LNCaP clone FGC (cell line): ENCODE measurements around the gene HOXB4.

Experiments
- DNase-seq: peaks from one replicate; pipeline ENCODE4 v3.0.0-alpha.2; 2011; ENCODE audit warnings: low read depth
- H3K4me3 ChIP-seq: 2 replicates; pipeline ENCODE4 v1.5.1; 2011; ENCODE audit warnings: mild to moderate bottlenecking, low read depth, low read length, control low read depth
- TF ChIP-seq, protein P1 (sequence below): IDR thresholded peaks from 2 replicates; pipeline ENCODE4 v1.5.1; 2012; ENCODE audit warnings: mild to moderate bottlenecking; ENCODE audit not compliant: control insufficient read depth, insufficient read depth; ENCODE audit errors: extremely low read depth

HOXB4 gene

DNA sequence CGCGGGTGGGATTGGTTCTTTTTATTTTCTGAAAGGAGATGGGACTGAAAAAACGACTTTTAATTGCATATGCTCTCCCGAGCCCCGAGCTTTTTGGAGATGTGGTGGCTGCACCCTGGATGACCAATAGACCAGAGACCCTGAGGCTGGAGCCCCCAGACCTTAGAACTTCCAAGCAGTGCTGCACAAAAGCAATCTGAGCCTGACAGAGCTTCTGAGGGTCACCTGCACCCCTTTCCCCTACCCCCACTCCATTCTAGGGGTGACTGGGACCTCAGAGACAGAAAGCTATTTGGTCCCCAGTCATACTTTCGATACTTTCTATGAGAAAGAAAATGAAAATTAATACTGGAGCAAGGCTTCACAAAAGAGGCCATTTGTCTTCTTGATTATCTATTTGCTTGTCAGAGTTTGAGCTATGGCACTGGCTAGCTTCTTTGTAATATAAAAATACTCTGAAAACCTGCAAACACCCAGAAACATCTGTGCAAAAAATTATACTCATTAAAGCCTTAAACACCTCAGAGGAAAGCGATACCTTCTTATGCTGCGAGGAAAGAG, 3.6 kb downstream of the HOXB4 start:
- H3K4me3 ChIP-seq: no peak overlapping the region
- TF ChIP-seq, protein P1, sequence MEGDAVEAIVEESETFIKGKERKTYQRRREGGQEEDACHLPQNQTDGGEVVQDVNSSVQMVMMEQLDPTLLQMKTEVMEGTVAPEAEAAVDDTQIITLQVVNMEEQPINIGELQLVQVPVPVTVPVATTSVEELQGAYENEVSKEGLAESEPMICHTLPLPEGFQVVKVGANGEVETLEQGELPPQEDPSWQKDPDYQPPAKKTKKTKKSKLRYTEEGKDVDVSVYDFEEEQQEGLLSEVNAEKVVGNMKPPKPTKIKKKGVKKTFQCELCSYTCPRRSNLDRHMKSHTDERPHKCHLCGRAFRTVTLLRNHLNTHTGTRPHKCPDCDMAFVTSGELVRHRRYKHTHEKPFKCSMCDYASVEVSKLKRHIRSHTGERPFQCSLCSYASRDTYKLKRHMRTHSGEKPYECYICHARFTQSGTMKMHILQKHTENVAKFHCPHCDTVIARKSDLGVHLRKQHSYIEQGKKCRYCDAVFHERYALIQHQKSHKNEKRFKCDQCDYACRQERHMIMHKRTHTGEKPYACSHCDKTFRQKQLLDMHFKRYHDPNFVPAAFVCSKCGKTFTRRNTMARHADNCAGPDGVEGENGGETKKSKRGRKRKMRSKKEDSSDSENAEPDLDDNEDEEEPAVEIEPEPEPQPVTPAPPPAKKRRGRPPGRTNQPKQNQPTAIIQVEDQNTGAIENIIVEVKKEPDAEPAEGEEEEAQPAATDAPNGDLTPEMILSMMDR: no peak
- no peak for DNase-seq

DNA sequence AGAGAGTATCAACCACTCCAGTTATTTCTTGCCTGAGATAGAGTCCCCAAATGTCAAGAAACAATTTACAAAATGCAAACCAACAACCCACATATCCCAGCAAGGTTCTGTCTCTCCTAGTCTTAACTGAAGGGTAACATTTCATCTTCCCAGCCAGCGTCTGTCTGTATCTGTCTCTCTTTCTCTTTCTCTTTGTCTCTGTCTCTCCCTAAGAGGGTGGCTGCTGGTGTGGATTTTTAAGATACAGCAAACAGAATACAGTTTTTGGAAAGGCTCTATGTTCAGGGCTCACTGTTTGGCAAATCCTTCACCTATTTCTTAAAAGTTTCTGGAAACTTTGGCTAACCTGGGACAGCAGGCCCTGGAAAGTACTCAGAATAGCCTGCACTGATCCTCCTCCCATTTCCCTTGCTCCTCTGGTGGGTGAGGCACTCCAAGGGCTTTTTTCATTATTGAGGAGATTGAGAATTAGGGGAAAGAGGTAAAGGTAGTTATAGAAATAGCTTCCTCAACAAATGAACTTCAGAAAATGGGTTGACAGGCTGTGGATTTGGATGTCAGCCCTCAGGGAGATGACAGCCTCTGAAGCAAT, 6.2 kb downstream of the HOXB4 start:
- H3K4me3 ChIP-seq: no peak overlapping the region
- DNase-seq: no peak
- TF ChIP-seq, protein P1: no peak

DNA sequence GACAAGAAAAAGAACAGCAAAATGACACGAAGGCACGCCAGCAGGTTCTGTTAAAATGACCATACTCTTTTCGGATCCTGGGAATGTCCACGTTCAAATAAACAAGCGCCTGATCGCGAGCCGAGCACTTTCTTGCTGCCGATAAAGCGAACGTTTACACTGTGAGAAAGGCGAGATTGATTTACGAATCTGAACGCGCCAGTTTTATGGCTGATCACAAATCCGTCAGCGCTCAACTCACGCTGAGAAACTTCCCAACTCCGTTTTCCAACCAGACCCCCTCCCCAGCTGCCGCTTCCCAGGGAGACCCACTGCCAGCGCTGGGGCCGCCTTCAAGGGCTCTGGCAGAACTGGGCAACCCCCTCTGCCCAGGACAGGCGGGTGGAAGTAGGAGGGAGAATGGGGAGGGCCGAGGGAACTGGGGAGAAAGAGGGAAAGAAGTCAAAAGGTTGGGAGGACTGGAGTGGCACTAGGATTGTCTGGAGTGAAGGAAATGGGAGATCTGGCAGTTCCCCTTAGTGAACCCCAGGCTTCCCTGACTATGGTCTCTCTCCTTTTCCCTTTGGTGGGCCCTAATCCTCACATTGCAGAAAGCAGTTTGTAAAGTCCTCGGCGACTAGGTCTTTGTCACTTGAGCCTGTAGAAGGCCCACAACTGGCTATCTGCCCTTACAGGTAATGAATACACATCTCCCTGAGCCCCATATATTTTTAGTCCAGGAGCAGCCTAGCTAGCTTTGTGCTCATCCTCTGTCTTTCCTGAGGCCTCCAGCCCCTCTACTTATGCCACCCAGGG, 6.9 kb downstream of the HOXB4 start:
- TF ChIP-seq, protein P1: no peak
- no peak overlapping the region for H3K4me3 ChIP-seq
- no peak for DNase-seq

DNA sequence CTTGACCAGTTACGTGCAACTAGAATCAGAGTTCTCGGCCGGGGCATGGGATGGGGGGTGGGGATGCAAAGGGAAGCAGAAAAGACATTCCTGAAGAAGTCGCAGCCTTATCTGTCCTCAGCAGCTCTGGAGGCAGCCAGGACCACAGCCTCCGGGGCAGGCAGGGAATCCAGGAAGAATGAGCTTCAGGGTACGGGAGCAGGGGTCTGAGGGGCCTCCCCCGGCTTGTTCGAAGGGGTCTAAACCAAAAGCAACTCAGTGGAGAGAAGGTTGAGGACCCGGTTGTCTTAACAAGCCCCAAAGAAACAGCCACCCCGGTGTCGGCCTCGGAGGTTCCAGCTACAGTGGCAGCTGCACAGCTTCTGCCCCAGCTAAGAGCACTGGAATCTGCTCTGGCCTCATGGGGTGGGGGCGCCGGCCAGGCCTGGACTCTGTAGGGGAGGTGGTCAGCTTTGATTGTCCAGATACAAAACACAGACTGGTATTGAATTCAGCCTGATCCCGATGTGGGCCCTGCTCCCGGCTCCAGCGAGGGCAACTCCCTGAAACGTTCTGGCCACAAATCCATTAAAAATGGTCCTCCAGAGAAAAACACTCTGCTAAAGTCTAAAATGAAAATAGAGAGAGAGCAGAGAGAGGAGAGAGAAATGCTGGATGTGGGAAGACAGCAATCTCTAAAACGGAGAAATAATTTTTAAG, 7.7 kb downstream of the HOXB4 start:
- DNase-seq: no peak
- H3K4me3 ChIP-seq: no peak overlapping the region
- TF ChIP-seq, protein P1: no peak

DNA sequence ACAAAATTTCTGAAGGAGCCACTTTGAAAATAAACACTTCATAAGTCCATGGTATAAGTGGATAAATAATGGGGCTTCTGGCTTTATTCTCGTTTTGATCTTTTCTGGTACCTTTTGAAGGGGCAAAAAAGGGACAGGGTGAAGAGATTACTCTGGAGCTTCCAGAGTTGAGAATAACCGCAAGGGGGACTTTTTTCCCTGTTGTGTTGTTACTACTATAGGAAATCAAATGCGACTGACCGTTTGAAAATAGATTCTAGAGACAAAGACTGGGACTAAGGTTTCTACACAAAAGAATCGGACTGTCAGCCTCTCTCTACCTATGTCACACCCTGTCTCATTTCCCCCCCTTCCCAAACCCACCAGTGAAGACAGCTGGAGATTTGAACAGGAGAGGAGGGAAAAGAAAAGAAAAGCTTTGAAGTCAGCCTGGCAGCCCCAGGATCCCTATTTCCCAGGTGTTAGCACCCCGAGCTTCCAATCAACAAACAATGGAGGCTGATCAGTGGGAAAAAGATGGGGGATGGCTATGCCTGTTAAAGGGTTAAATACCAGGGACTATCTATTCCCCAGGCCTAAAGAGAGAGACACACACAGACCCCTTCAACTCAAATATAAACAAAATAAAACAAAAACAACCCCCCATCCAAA, 8.4 kb downstream of the HOXB4 start:
- TF ChIP-seq, protein P1: no peak
- no peak overlapping the region for H3K4me3 ChIP-seq
- no peak for DNase-seq

DNA sequence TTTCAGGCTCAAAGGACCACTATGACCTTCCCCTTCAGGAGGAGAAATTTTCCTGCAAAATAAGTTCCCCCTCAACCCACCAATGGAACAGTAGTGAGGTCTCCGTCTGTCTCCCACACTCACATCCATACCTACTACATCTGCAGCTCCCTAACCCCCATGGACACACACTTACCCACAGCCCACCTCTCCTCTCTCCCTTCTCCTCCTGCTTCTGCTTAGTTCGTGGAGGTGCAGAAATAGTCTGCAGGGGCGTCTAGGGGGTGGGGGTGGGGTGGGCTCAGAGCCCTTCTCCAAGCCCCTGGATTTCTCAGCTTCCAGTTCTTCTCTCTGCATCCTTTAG, 8.9 kb downstream of the HOXB4 start:
- H3K4me3 ChIP-seq: no peak overlapping the region
- TF ChIP-seq, protein P1: no peak
- no peak for DNase-seq
